HepG2 (cell line): ENCODE measurements around the gene STIM1. TPM values are rescaled to one million over a fixed set of nuclear protein-coding genes. Genes with fewer than 3 reads are reported as not detected.

Experiments
- AHDC1 ChIP-seq: sonication (generic); formaldehyde crosslinking; IDR thresholded peaks from 2 replicates; pipeline ENCODE4 v1.5.1; 2020; ENCODE audit warnings: mild to moderate bottlenecking, missing genetic modification reagents, borderline replicate concordance
- ARID3A ChIP-seq: IDR thresholded peaks from 2 replicates; pipeline ENCODE4 v1.6.1; 2012; ENCODE audit warnings: low read depth, low read length, improper control_type of control experiment
- ATF3 ChIP-seq: sonication (generic); formaldehyde crosslinking; IDR thresholded peaks from 2 replicates; pipeline ENCODE4 v1.4.0; 2020; ENCODE audit warnings: missing genetic modification reagents
- CHCHD3 ChIP-seq: sonication (generic); formaldehyde crosslinking; IDR thresholded peaks from 2 replicates; pipeline ENCODE4 v1.8.0; 2022; ENCODE audit warnings: mild to moderate bottlenecking, missing genetic modification reagents, moderate library complexity
- DPF2 ChIP-seq: sonication (generic); formaldehyde crosslinking; IDR thresholded peaks from 2 replicates; pipeline ENCODE4 v1.4.0; 2020; ENCODE audit warnings: mild to moderate bottlenecking, low read depth, missing genetic modification reagents, borderline replicate concordance
- ETV6 ChIP-seq: sonication (generic); formaldehyde crosslinking; conservative IDR thresholded peaks from 2 replicates; pipeline ENCODE4 v1.4.0; 2020; ENCODE audit warnings: missing genetic modification reagents
- MEIS2 ChIP-seq: sonication (generic); formaldehyde crosslinking; IDR thresholded peaks from 2 replicates; pipeline ENCODE4 v1.9.0; 2021; ENCODE audit warnings: mild to moderate bottlenecking, missing genetic modification reagents
- NFRKB ChIP-seq: fragments of 450-650 bp; IDR thresholded peaks from 2 replicates; pipeline ENCODE4 v1.6.1; 2017
- NR2C2 ChIP-seq: sonication (generic); formaldehyde crosslinking; IDR thresholded peaks from 2 replicates; pipeline ENCODE4 v1.4.0; 2020; ENCODE audit warnings: missing genetic modification reagents, mild to moderate bottlenecking, moderate library complexity, borderline replicate concordance
- NR3C1 ChIP-seq: sonication (generic); formaldehyde crosslinking; IDR thresholded peaks from 2 replicates; pipeline ENCODE4 v1.4.0; 2020; ENCODE audit warnings: missing genetic modification reagents
- POGZ ChIP-seq: sonication (generic); formaldehyde crosslinking; IDR thresholded peaks from 2 replicates; pipeline ENCODE4 v1.4.0; 2020; ENCODE audit warnings: mild to moderate bottlenecking, missing genetic modification reagents
- TCF12 ChIP-seq, 2 experiments: fragments of 450-650 bp in 1 of 2; sonication (generic) in 1 of 2; formaldehyde crosslinking in 1 of 2; IDR thresholded peaks; 2 replicates each; pipeline versions ENCODE4 v1.6.1 to v1.8.0; 2017 to 2022; ENCODE audit warnings: antibody characterized with exemption in 1 of 2, mild to moderate bottlenecking in 1 of 2, missing genetic modification reagents in 1 of 2, moderate library complexity in 1 of 2
- ZGPAT ChIP-seq: IDR thresholded peaks from 2 replicates; pipeline ENCODE4 v1.6.1; 2016; ENCODE audit warnings: mild to moderate bottlenecking
- ZNF34 ChIP-seq: sonication (generic); formaldehyde crosslinking; IDR thresholded peaks from 2 replicates; pipeline ENCODE4 v1.4.0; 2020; ENCODE audit warnings: mild to moderate bottlenecking, missing genetic modification reagents, borderline replicate concordance
- ZSCAN29 ChIP-seq: sonication (generic); formaldehyde crosslinking; conservative IDR thresholded peaks from 2 replicates; pipeline ENCODE4 v1.4.0; 2020; ENCODE audit warnings: mild to moderate bottlenecking, missing genetic modification reagents
- ZSCAN5A ChIP-seq: sonication (generic); formaldehyde crosslinking; IDR thresholded peaks from 2 replicates; pipeline ENCODE4 v1.8.0; 2022; ENCODE audit warnings: mild to moderate bottlenecking, missing genetic modification reagents, borderline replicate concordance
- ZZZ3 ChIP-seq: sonication (generic); formaldehyde crosslinking; IDR thresholded peaks from 2 replicates; pipeline ENCODE4 v1.4.0; 2020; ENCODE audit warnings: missing genetic modification reagents, mild to moderate bottlenecking, borderline replicate concordance
- polyA plus RNA-seq, 8 experiments: library from polyadenylated mRNA; depleted of rRNA in 3 of 8; stranded (reverse) in 7 of 8; unstranded in 1 of 8; fragments of >200 nt; fragmentation: Illumina TruSeq in 4 of 8; extraction: Trizol in 4 of 8; gene quantifications; 2 replicates each; pipeline versions ENCODE4 v1.2.1 to v1.2.3, GENCODE V29; 2011 to 2016; ENCODE audit warnings: low read depth in 4 of 8, missing spikeins in 1 of 8, mixed read lengths in 1 of 8; ENCODE audit not compliant: insufficient read depth in 1 of 8
- total RNA-seq, 5 experiments: library from RNA; depleted of rRNA; stranded (reverse); fragments of >200 nt; fragmentation: Illumina TruSeq; extraction: Trizol; gene quantifications; 2 replicates each; pipeline ENCODE4 v1.2.3, GENCODE V29; 2016; ENCODE audit warnings: low read depth in 1 of 5

STIM1 gene
- total and polyA plus RNA-seq, 2 of the 13 experiments (the other 11 are each of a cell fraction or from before 2014, with no cell fraction given) = 19.2 to 28.5 TPM

GRCh38 chr11:3841426-3842350 is 13.8 kb upstream of the STIM1 start (continued):
- TF ChIP-seq TCF12 (IDR thresholded peaks at IDR 0.05) (no peak), TCF12 (CRISPR knock-in tag; IDR thresholded peaks at IDR 0.05) (no peak), ZNF34 (CRISPR knock-in tag) (no peak), ZGPAT (CRISPR knock-in tag) (peak; percentile 87; the same call in 1 of the 2 replicates), DPF2 (no peak), ZZZ3 (CRISPR knock-in tag) (0 out of 2 replicates have a peak, but pooled peaks have one; percentile 50), NR2C2 (CRISPR knock-in tag) (no peak), ZSCAN5A (CRISPR knock-in tag) (no peak), NR3C1 (no peak), ETV6 (CRISPR knock-in tag) (0 out of 2 replicates have a peak, but pooled peaks have one; percentile 22), NFRKB (no peak), MEIS2 (CRISPR knock-in tag) (no peak), ARID3A (no peak), CHCHD3 (CRISPR knock-in tag) (no peak), ZSCAN29 (no peak), AHDC1 (CRISPR knock-in tag) (no peak), POGZ (CRISPR knock-in tag) (0 out of 2 replicates have a peak, but pooled peaks have one; percentile 29), ATF3 (0 out of 2 replicates have a peak, but pooled peaks have one; percentile 24)
